ENCODE data around the gene PACRG. TPM values are rescaled to one million over a fixed set of nuclear protein-coding genes. Genes with fewer than 3 reads are reported as not detected.
A peak's percentile ranks its signal among the peaks of the same experiment; 100 is the strongest.

Gene PACRG
- total and polyA plus RNA-seq, 2 donors: 2.2 to 5.6 TPM

- Histone ChIP-seq H3K27ac (ENCODE audit: low read depth) (no peak overlapping the region), H3K36me3 (ENCODE audit: insufficient read depth) (no peaks in the 10 kb centered on the region), H3K4me3 (ENCODE audit: low read depth, low read length) (no peak overlapping the region), H3K4me1 (ENCODE audit: insufficient read depth) (no peaks in the 10 kb centered on the region)
- 90% methylated on average over 2 of the region's 2 CpGs for WGBS
- DNase-seq (ENCODE audit: extremely low spot score): no peak
Measured at GRCh38 chr6:162699961-162700360, 27.8 kb upstream of the PACRG start.

GRCh38 chr6:162700966-162701365 lies 26.8 kb upstream of the PACRG start:
- no peak overlapping the region for H3K4me3 ChIP-seq (ENCODE audit: low read depth, low read length)
- WGBS: 89% methylated on average over 3 of the region's 3 CpGs
- no peak for DNase-seq (ENCODE audit: extremely low spot score)
- H3K4me1 ChIP-seq (ENCODE audit: insufficient read depth): no peaks in the 10 kb centered on the region
- no peak overlapping the region for H3K27ac ChIP-seq (ENCODE audit: low read depth)
- no peaks in the 10 kb centered on the region for H3K36me3 ChIP-seq (ENCODE audit: insufficient read depth)

- Histone ChIP-seq H3K4me1 (ENCODE audit: insufficient read depth) (no peaks in the 10 kb centered on the region), H3K36me3 (ENCODE audit: insufficient read depth) (no peaks in the 10 kb centered on the region), H3K27ac (ENCODE audit: low read depth) (no peak overlapping the region), H3K4me3 (ENCODE audit: low read depth, low read length) (no peak overlapping the region)
- no peak for DNase-seq (ENCODE audit: extremely low spot score)
- WGBS: 91% methylated on average over 1 of the region's 1 CpG
Measured at GRCh38 chr6:162701551-162701950, 26.2 kb upstream of the PACRG start.

- H3K27ac ChIP-seq (ENCODE audit: low read depth): no peak overlapping the region
- H3K4me3 ChIP-seq (ENCODE audit: low read depth, low read length): no peak overlapping the region
- WGBS: 76% methylated on average over 2 of the region's 2 CpGs
- no peaks in the 10 kb centered on the region for H3K4me1 ChIP-seq (ENCODE audit: insufficient read depth)
- no peak for DNase-seq (ENCODE audit: extremely low spot score)
- no peaks in the 10 kb centered on the region for H3K36me3 ChIP-seq (ENCODE audit: insufficient read depth)
Measured at GRCh38 chr6:162702446-162702845, 25.3 kb upstream of the PACRG start.

GRCh38 chr6:162704001-162704400 lies 23.8 kb upstream of the PACRG start:
- Histone ChIP-seq H3K4me3 (ENCODE audit: low read depth, low read length) (no peak overlapping the region), H3K4me1 (ENCODE audit: insufficient read depth) (no peaks in the 10 kb centered on the region), H3K27ac (ENCODE audit: low read depth) (no peak overlapping the region), H3K36me3 (ENCODE audit: insufficient read depth) (no peaks in the 10 kb centered on the region)
- DNase-seq (ENCODE audit: extremely low spot score): no peak
- WGBS: 94% methylated on average over 4 of the region's 4 CpGs

GRCh38 chr6:162705736-162706135 lies 22.0 kb upstream of the PACRG start:
- Histone ChIP-seq H3K27ac (ENCODE audit: low read depth) (no peak overlapping the region), H3K4me3 (ENCODE audit: low read depth, low read length) (no peak overlapping the region), H3K4me1 (ENCODE audit: insufficient read depth) (no peaks in the 10 kb centered on the region), H3K36me3 (ENCODE audit: insufficient read depth) (no peaks in the 10 kb centered on the region)
- DNase-seq (ENCODE audit: extremely low spot score): no peak
- WGBS: 68% methylated on average over 4 of the region's 4 CpGs

- Histone ChIP-seq H3K27ac (ENCODE audit: low read depth) (no peak overlapping the region), H3K36me3 (ENCODE audit: insufficient read depth) (no peaks in the 10 kb centered on the region), H3K4me3 (ENCODE audit: low read depth, low read length) (no peak overlapping the region), H3K4me1 (ENCODE audit: insufficient read depth) (no peaks in the 10 kb centered on the region)
- peak; percentile 47 for DNase-seq (ENCODE audit: extremely low spot score)
- 34% methylated on average over 6 of the region's 6 CpGs for WGBS
Measured at GRCh38 chr6:162706232-162706631, 21.5 kb upstream of the PACRG start.

GRCh38 chr6:162708971-162709370 lies 18.8 kb upstream of the PACRG start:
- Histone ChIP-seq H3K4me3 (ENCODE audit: low read depth, low read length) (no peak overlapping the region), H3K4me1 (ENCODE audit: insufficient read depth) (no peaks in the 10 kb centered on the region), H3K36me3 (ENCODE audit: insufficient read depth) (no peaks in the 10 kb centered on the region), H3K27ac (ENCODE audit: low read depth) (no peak overlapping the region)
- no peak for DNase-seq (ENCODE audit: extremely low spot score)
- WGBS: 98% methylated on average over 6 of the region's 6 CpGs

GRCh38 chr6:162709431-162709830 lies 18.3 kb upstream of the PACRG start:
- H3K4me3 ChIP-seq (ENCODE audit: low read depth, low read length): no peak overlapping the region
- WGBS: 92% methylated on average over 4 of the region's 4 CpGs
- H3K36me3 ChIP-seq (ENCODE audit: insufficient read depth): no peaks in the 10 kb centered on the region
- H3K4me1 ChIP-seq (ENCODE audit: insufficient read depth): no peaks in the 10 kb centered on the region
- DNase-seq (ENCODE audit: extremely low spot score): no peak
- H3K27ac ChIP-seq (ENCODE audit: low read depth): no peak overlapping the region

- Histone ChIP-seq H3K27ac (ENCODE audit: low read depth) (no peak overlapping the region), H3K36me3 (ENCODE audit: insufficient read depth) (no peaks in the 10 kb centered on the region), H3K4me3 (ENCODE audit: low read depth, low read length) (no peak overlapping the region), H3K4me1 (ENCODE audit: insufficient read depth) (no peaks in the 10 kb centered on the region)
- no peak for DNase-seq (ENCODE audit: extremely low spot score)
- WGBS: 94% methylated on average over 1 of the region's 1 CpG
Measured at GRCh38 chr6:162710419-162710818, 17.4 kb upstream of the PACRG start.

GRCh38 chr6:162710936-162711335 lies 16.8 kb upstream of the PACRG start:
- no peaks in the 10 kb centered on the region for H3K4me1 ChIP-seq (ENCODE audit: insufficient read depth)
- WGBS: 90% methylated on average over 2 of the region's 2 CpGs
- no peak for DNase-seq (ENCODE audit: extremely low spot score)
- H3K4me3 ChIP-seq (ENCODE audit: low read depth, low read length): no peak overlapping the region
- H3K27ac ChIP-seq (ENCODE audit: low read depth): no peak overlapping the region
- H3K36me3 ChIP-seq (ENCODE audit: insufficient read depth): no peaks in the 10 kb centered on the region

GRCh38 chr6:162711376-162711775 lies 16.4 kb upstream of the PACRG start:
- WGBS: 94% methylated on average over 4 of the region's 4 CpGs
- Histone ChIP-seq H3K27ac (ENCODE audit: low read depth) (no peak overlapping the region), H3K36me3 (ENCODE audit: insufficient read depth) (no peaks in the 10 kb centered on the region), H3K4me1 (ENCODE audit: insufficient read depth) (no peaks in the 10 kb centered on the region), H3K4me3 (ENCODE audit: low read depth, low read length) (no peak overlapping the region)
- DNase-seq (ENCODE audit: extremely low spot score): no peak

- Histone ChIP-seq H3K36me3 (ENCODE audit: insufficient read depth) (no peaks in the 10 kb centered on the region), H3K4me3 (ENCODE audit: low read depth, low read length) (no peak overlapping the region), H3K27ac (ENCODE audit: low read depth) (no peak overlapping the region), H3K4me1 (ENCODE audit: insufficient read depth) (no peaks in the 10 kb centered on the region)
- WGBS: 86% methylated on average over 2 of the region's 2 CpGs
- no peak for DNase-seq (ENCODE audit: extremely low spot score)
Measured at GRCh38 chr6:162712694-162713093, 15.1 kb upstream of the PACRG start.

- Histone ChIP-seq H3K4me3 (ENCODE audit: low read depth, low read length) (no peak overlapping the region), H3K27ac (ENCODE audit: low read depth) (no peak overlapping the region), H3K4me1 (ENCODE audit: insufficient read depth) (no peaks in the 10 kb centered on the region), H3K36me3 (ENCODE audit: insufficient read depth) (no peaks in the 10 kb centered on the region)
- WGBS: 80% methylated on average over 13 of the region's 13 CpGs
- peak; percentile 31 for DNase-seq (ENCODE audit: extremely low spot score)
Measured at GRCh38 chr6:162713974-162714780, 13.6 kb upstream of the PACRG start.

Data from urinary bladder (tissue), 4 donors.